Limb (tissue), 2 donors: ENCODE measurements around the gene HNRNPUL1.
A peak's percentile ranks its signal among the peaks of the same experiment; 100 is the strongest.

Experiments used
- DNase-seq, 2 donors: peaks; one replicate each; pipeline ENCODE4 v3.0.0-alpha.2; 2016; ENCODE audit errors: extremely low spot score in 2 of 2

HNRNPUL1 gene

DNA sequence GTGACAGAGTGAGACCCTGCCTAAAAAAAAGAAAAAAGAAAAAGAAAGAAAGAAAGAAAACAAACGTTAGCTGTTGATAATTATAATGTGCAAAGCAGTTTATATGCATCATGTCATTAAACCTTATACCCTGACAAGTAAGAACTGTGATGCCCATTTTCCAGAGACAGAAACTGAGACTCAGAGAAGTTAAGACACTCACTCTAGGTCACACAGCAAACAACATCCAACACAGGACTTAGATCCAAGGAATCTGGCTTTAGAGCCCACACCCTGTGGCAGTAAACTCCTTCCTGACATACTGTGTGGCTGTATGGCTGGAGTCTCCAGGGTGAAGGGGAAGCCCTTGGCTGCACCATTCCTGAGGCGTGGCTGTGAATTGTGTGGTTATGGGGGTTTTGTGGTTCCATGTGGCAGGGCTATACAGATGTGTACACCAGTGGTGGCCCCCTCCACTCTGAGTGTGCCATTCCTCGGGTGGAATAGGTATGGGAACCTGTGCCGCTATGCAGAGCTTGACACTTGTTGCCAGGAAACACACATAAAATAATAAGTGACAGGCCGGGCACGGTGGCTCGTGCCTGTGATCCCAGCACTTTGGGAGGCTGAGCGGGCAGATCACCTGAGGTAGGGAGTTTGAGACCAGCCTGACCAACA, 29.5 kb upstream of the HNRNPUL1 start:
- DNase-seq, result no peak

DNA sequence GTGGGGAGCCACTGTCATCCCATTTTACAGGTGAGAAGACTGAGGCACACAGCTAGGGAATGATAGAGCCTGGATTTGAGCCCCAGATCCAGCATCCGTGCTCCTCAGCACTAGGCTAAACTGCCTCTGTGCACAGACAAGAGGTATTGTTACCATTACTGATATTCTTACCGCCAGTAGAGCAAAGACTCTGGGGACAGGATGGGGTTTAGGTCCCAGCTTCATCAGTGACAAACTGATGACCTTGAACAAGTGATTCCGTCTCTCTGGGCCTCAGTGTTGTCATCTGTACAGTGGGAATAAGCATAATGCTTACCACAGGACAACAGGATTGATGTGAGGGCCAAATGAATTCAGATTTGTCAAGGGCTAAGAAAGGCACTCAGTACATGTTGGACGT, 28.7 kb upstream of the HNRNPUL1 start:
- DNase-seq, result no peak

GRCh38 chr19:41238244-41238643, 25.9 kb upstream of the HNRNPUL1 start:
- DNase-seq, result no peak

- DNase-seq, result no peak
Measured at GRCh38 chr19:41239363-41239762, 24.8 kb upstream of the HNRNPUL1 start.

GRCh38 chr19:41239961-41240574, 24.1 kb upstream of the HNRNPUL1 start:
- no peak for DNase-seq

DNA sequence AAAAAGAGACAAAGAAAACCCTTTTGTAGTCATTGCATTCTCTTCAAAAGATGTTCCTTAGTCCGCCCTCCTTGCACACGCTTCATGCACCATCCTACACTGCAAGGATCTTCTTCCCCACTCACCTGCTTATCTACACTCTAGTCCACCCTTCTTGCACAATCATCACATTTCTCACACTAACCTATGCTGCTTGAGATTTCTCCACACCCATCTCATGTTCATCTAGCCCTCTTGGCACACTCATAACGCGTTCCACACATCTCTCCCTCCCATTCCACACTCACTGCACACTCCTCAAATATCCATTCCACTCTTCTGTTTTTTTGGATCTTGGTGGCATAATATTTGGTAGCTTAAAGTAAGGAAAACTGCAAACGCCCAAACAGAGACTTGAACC, 22.3 kb upstream of the HNRNPUL1 start:
- DNase-seq, result no peak

- DNase-seq, result no peak
Measured at GRCh38 chr19:41244117-41244516, 20.1 kb upstream of the HNRNPUL1 start.

DNA sequence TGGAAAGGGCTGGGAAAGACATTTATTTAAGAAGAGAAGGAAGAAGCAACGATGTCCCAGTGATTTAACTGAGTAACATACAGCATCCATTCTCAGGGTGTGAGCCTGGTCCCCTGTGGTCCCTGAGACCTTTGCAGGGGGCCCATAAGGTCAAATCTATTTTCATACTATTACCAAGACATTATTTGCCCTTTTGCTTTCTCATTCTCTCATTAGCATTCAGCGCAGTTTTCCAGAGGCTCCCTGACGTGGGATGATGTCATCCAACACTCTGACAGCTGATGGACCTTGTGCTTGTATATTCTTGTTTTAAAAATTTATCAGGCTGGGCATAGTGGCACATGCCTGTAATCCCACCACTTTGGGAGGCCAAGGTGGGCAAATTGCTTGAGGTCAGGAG, 18.3 kb upstream of the HNRNPUL1 start:
- no peak for DNase-seq

DNA sequence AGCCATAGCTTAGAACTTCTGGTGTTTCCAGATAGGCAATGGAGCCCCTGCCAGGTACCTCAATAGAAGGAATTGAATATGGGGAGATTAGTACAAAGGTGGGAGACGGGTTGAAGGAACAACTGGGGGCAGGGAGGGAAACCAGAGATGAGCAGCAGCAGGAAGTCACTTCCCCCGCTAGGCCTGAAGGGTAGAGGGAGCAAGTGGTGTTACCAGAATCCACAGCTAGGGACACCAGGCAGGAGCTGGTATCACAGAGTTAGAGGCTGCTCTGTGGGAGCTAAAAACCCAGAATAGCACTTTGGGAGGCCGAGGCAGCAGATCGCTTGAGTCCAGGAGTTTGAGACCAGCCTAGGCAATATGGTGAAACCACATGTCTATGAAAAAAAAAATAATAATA, 15.3 kb upstream of the HNRNPUL1 start:
- DNase-seq, result no peak

DNA sequence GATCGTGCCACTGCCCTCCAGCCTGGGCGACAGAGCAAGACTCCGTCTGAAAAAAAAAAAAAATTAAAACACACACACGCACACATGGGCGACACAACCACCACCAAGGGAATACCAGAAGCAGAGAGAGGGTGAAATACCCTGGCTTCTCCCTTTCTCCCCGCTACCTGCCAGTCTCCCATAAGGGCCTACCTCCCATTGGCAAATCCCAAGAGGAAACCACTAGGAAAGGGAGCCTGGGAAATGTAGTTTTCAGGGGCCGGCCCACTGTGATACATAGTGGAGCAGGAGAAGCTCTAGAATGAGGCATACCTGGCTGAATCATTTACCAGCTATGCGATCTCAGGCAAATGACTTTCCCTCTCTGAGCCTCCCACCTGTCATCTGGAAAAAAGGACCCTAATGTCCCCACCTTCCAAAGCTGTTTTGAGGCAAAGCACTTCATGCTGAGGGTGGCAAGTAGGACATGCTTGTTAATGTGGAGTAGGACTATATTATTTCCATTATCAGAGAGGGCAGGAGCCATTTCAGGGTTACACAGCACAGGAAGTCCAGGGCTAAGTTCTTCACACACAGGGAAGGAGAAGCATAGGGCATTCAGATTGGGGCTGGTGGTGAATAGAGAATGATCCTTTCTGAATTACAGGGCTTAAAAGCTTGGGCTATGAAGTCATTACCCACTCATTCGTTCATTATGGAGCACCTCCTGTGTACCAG, 14.3 kb upstream of the HNRNPUL1 start:
- DNase-seq, result no peak

GRCh38 chr19:41253660-41254059, 10.5 kb upstream of the HNRNPUL1 start:
- no peak for DNase-seq

GRCh38 chr19:41255171-41255570, 9.0 kb upstream of the HNRNPUL1 start:
- DNase-seq, result no peak

GRCh38 chr19:41261474-41262190, 2.5 kb upstream of the HNRNPUL1 start:
- no peak for DNase-seq

- peak in 1 of 2 donors; percentile 76 for DNase-seq
Measured at GRCh38 chr19:41263042-41263849, 926 bp upstream of the HNRNPUL1 start.

GRCh38 chr19:41264581-41265394, 616 bp downstream of the HNRNPUL1 start:
- DNase-seq, result peak; percentile 12 to 77

DNA sequence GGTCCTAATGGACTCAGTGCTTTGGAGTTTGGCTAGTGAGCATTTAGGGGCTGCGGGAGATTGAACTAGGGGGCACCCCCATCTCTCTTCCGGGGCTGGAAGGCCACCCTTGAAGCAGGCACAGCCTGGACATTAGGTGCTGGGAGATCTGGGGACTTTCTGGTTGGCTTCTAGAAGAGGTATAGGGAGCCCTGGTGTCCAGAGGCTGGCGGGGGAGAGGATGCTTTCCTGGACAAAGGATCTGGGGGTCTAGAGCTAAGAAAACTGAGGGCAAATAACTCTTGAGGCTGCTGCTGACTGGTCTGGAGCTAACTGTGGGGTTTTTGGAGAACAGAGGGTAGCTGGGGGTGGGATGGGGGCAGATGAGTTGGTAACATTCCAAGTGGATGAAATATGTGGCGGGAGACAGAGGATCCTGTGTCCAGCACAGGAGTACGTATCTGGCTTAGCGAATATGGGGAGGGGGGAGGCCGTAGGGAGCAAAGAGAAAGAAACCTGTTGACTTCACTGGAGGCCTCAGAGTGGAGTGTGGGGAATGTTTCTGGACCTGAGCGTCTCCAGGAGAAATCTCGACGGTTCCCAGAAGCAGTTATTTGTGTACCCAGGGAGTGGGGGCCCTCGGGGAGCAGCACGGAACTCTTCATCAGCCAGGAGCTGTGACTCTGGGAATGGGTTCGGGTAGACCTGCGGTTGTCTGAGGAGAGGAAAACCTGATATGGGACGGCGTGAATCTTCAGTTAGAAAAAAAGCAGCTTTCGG, 1.4 kb downstream of the HNRNPUL1 start:
- peak in 1 of 2 donors; percentile 49 for DNase-seq

- DNase-seq, result no peak
Measured at GRCh38 chr19:41269055-41269454, 4.9 kb downstream of the HNRNPUL1 start.

- DNase-seq, result no peak
Measured at GRCh38 chr19:41269571-41269970, 5.4 kb downstream of the HNRNPUL1 start.

GRCh38 chr19:41273076-41273475, 8.9 kb downstream of the HNRNPUL1 start:
- no peak for DNase-seq

GRCh38 chr19:41274802-41275201, 10.6 kb downstream of the HNRNPUL1 start:
- DNase-seq, result no peak
